ENCODE data around the gene SIL1.

The SIL1 gene

GRCh38 chr5:138953387-138954256 is 244.5 kb downstream of the SIL1 start:
- DNase-seq: peak; percentile 33

- no peak for DNase-seq
Measured at GRCh38 chr5:138952962-138953361, 245.2 kb downstream of the SIL1 start.

- no peak for DNase-seq
Measured at GRCh38 chr5:138951986-138952735, 246.0 kb downstream of the SIL1 start.

GRCh38 chr5:138951091-138951985 is 246.8 kb downstream of the SIL1 start:
- DNase-seq: no peak

- DNase-seq: no peak
Measured at GRCh38 chr5:138950421-138951031, 247.6 kb downstream of the SIL1 start.

GRCh38 chr5:138949988-138950387 is 248.2 kb downstream of the SIL1 start:
- no peak for DNase-seq

- no peak for DNase-seq
Measured at GRCh38 chr5:138949223-138949574, 249.0 kb downstream of the SIL1 start.

- no peak for DNase-seq
Measured at GRCh38 chr5:138948471-138949222, 249.5 kb downstream of the SIL1 start.

GRCh38 chr5:138947780-138948179 is 250.4 kb downstream of the SIL1 start:
- DNase-seq: no peak

GRCh38 chr5:138946831-138947560 is 251.2 kb downstream of the SIL1 start:
- no peak for DNase-seq

GRCh38 chr5:138946241-138946623 is 251.9 kb downstream of the SIL1 start:
- DNase-seq: no peak

- DNase-seq: no peak
Measured at GRCh38 chr5:138945421-138946240, 252.5 kb downstream of the SIL1 start.

- no peak for DNase-seq
Measured at GRCh38 chr5:138944527-138945322, 253.4 kb downstream of the SIL1 start.

- no peak for DNase-seq
Measured at GRCh38 chr5:138943599-138944173, 254.5 kb downstream of the SIL1 start.

- DNase-seq: no peak
Measured at GRCh38 chr5:138942861-138943260, 255.3 kb downstream of the SIL1 start.

- DNase-seq: no peak
Measured at GRCh38 chr5:138942066-138942465, 256.1 kb downstream of the SIL1 start.

GRCh38 chr5:138938526-138938925 is 259.6 kb downstream of the SIL1 start:
- DNase-seq: no peak

GRCh38 chr5:138937392-138938387 is 260.5 kb downstream of the SIL1 start:
- DNase-seq: no peak

All from NCI-H748 treated with DMSO at 0.1 percent for 48 hours (cell line).